ENCODE measurements around the gene ZSCAN22. TPM values are rescaled to one million over a fixed set of nuclear protein-coding genes. Genes with fewer than 3 reads are reported as not detected.

The ZSCAN22 gene
- total RNA-seq, 2 experiments from 2014 or later, result 2.6 to 2.9 TPM

- no peak for TF ChIP-seq CTCF (IDR thresholded peaks at IDR 0.05)
- Mint-ChIP-seq H3K27me3 (no peaks in the 10 kb centered on the region), H3K9me3 (no peaks in the 10 kb centered on the region), H3K36me3 (ENCODE audit: low read depth) (peaks cover 33% of the 10 kb centered on the region), H3K27ac (no peak overlapping the region), H3K4me3 (no peak overlapping the region), H3K4me1 (ENCODE audit: low read depth) (peaks cover 6% of the 10 kb centered on the region)
- intact Hi-C loops (cut with micrococcal nuclease), result no loop called here
- DNase-seq, result no peak
- no peak for ATAC-seq
- ChIA-PET CTCF (no interaction called here), POLR2A (interaction anchor here (1.7 kb wide), 1 partner anchor 11 kb away, joined by 4 read pairs; no protein-coding TSS in a partner anchor)
Observed at GRCh38 chr19:58335630-58336029, 8.8 kb downstream of the ZSCAN22 start.

- DNase-seq, result no peak
- H3K36me3 Mint-ChIP-seq (ENCODE audit: low read depth), result peaks cover 36% of the 10 kb centered on the region
- intact Hi-C loops (cut with micrococcal nuclease), result no loop called here
- no peak for TF ChIP-seq CTCF (IDR thresholded peaks at IDR 0.05)
- ATAC-seq, result no peak
- ChIA-PET CTCF (no interaction called here), POLR2A (interaction anchor here (1.7 kb wide), 1 partner anchor 11 kb away, joined by 4 read pairs; no protein-coding TSS in a partner anchor)
- no peak overlapping the region for H3K4me3 Mint-ChIP-seq
- H3K27me3 Mint-ChIP-seq, result no peaks in the 10 kb centered on the region
- no peaks in the 10 kb centered on the region for H3K9me3 Mint-ChIP-seq
- peaks cover 6% of the 10 kb centered on the region for H3K4me1 Mint-ChIP-seq (ENCODE audit: low read depth)
- H3K27ac Mint-ChIP-seq, result no peak overlapping the region
Observed at GRCh38 chr19:58336216-58336615, 9.4 kb downstream of the ZSCAN22 start.

DNA sequence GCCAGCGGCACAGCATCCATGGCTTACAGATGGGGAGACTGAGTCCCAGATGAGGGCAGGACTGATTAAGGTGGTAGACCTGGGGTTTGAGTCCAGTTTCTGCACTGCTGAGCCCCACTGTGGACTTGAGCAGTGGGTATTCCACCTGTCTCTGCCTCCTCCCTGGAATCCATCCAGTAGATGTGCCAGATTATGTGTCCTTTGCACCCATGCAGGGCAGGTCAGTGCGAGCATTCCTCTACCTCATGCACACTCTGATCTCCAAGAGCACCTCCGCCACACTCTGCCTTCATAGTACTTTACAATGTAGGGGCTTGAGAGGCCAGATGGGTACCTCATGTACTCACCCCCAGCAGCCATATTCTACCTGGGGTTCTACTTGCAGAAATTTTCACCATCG lies 10.0 kb downstream of the ZSCAN22 start:
- intact Hi-C loops (cut with micrococcal nuclease), result no loop called here
- ATAC-seq, result no peak
- Mint-ChIP-seq H3K27ac (no peak overlapping the region), H3K9me3 (no peaks in the 10 kb centered on the region), H3K27me3 (no peaks in the 10 kb centered on the region), H3K4me1 (ENCODE audit: low read depth) (peaks cover 6% of the 10 kb centered on the region), H3K36me3 (ENCODE audit: low read depth) (peaks cover 38% of the 10 kb centered on the region), H3K4me3 (no peak overlapping the region)
- CTCF ChIA-PET, result no interaction called here
- TF ChIP-seq CTCF (IDR thresholded peaks at IDR 0.05), result no peak
- POLR2A ChIA-PET, result interaction anchor here (1.7 kb wide), 1 partner anchor 10 kb away, joined by 4 read pairs; no protein-coding TSS in a partner anchor
- no peak for DNase-seq

- Mint-ChIP-seq H3K27me3 (no peaks in the 10 kb centered on the region), H3K4me3 (no peak overlapping the region), H3K36me3 (ENCODE audit: low read depth) (peaks cover 42% of the 10 kb centered on the region), H3K9me3 (no peaks in the 10 kb centered on the region), H3K27ac (no peak overlapping the region), H3K4me1 (ENCODE audit: low read depth) (peaks cover 6% of the 10 kb centered on the region)
- TF ChIP-seq CTCF (IDR thresholded peaks at IDR 0.05), result no peak
- ATAC-seq, result no peak
- no peak for DNase-seq
- intact Hi-C loops (cut with micrococcal nuclease), result no loop called here
- ChIA-PET POLR2A (no interaction called here), CTCF (interaction anchor here (1.1 kb wide), 1 partner anchor 9 kb away, joined by 3 read pairs; no protein-coding TSS in a partner anchor)
Observed at GRCh38 chr19:58338336-58338735, 11.5 kb downstream of the ZSCAN22 start.

DNA sequence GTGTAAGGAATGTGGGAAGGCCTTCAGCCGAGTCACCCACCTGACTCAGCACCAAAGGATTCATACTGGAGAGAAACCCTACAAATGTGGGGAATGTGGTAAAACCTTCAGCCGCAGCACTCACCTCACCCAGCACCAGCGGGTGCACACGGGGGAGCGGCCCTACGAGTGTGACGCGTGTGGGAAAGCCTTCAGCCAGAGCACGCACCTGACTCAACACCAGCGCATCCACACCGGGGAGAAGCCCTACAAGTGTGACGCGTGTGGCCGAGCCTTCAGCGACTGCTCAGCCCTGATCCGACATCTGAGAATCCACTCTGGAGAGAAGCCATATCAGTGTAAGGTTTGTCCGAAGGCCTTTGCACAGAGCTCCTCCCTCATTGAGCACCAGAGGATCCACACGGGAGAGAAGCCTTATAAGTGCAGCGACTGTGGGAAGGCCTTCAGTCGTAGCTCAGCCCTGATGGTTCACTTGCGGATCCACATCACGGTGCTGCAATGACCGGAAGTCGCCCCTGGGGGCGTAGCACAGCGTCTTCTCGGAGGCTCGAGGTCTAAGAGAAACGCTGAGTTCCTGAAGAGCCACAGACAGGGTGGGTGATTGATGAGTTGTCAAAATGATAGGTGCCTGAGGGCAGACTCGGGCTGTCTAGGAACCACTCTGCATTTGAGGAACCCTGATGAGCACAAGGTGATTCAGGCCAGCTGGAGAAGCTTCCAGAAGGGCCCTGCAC lies 12.2 kb downstream of the ZSCAN22 start:
- H3K4me1 Mint-ChIP-seq (ENCODE audit: low read depth), result peaks cover 6% of the 10 kb centered on the region
- ATAC-seq (no peak), DNase-seq (no peak)
- H3K4me3 Mint-ChIP-seq, result no peak overlapping the region
- ChIA-PET POLR2A (interaction anchor here (1.2 kb wide), 1 partner anchor 18 kb away, joined by 4 read pairs; no protein-coding TSS in a partner anchor), CTCF (interaction anchor here (0.7 to 1.1 kb wide), 2 partner anchors 8 to 12 kb away, joined by 3 read pairs; partner anchors contain the start of gene ZSCAN22)
- H3K36me3 Mint-ChIP-seq (ENCODE audit: low read depth), result peaks cover 45% of the 10 kb centered on the region
- TF ChIP-seq CTCF (IDR thresholded peaks at IDR 0.05), result no peak
- H3K9me3 Mint-ChIP-seq, result no peaks in the 10 kb centered on the region
- no peak overlapping the region for H3K27ac Mint-ChIP-seq
- no peaks in the 10 kb centered on the region for H3K27me3 Mint-ChIP-seq
- intact Hi-C loops (cut with micrococcal nuclease), result no loop called here

Data from activated CD8-positive, alpha-beta T cell treated with anti-CD3 and anti-CD28 coated beads for 36 hours (primary cell).